Endothelial cell of umbilical vein (primary cell): Measurements from ENCODE around the gene PTRH1. TPM values are rescaled to one million over a fixed set of nuclear protein-coding genes. Genes with fewer than 3 reads are reported as not detected.

Experiments used
- BruUV-seq: library from RNA; stranded (reverse); fragments of 400-500 nt; replicated peaks from 2 replicates; lab custom pipeline; 2021; lab: Mats Ljungman, UMichigan
- CTCF ChIA-PET: fragments of 300-600, 350-600 bp; sonication (Branson Sonifier 250); formaldehyde crosslinking; loops from one replicate; lab custom pipeline; 2021; ENCODE audit warnings: antibody characterized with exemption, inconsistent platforms; lab: Charles Lee
- POLR2A ChIA-PET: fragments of 300-600, 350-600 bp; sonication (Branson Sonifier 250); formaldehyde crosslinking; loops from one replicate; lab custom pipeline; 2021; ENCODE audit warnings: antibody characterized with exemption, inconsistent platforms; lab: Charles Lee
- DNase-seq: peaks from one replicate; pipeline ENCODE4 v3.0.0-alpha.2; 2011; ENCODE audit warnings: low read depth, low spot score
- FAIRE-seq: peaks from 2 replicates; lab custom pipeline; 2011; peaks lifted over from hg19 to GRCh38; lab: Jason Lieb, UNC
- H2AFZ ChIP-seq: 2 replicates; pipeline ENCODE4 v1.6.0; 2012; ENCODE audit warnings: low read depth, low read length, control low read depth, inconsistent platforms
- H3K27ac ChIP-seq: 2 replicates; pipeline ENCODE4 v1.5.1; 2011; ENCODE audit warnings: low read depth, mild to moderate bottlenecking, control low read depth, low read length, moderate library complexity; ENCODE audit not compliant: insufficient read depth
- H3K27me3 ChIP-seq, 2 experiments: 2 replicates each; pipeline versions ENCODE4 v1.6.0 to v1.6.1; 2011; ENCODE audit warnings: low read length in 2 of 2, mixed read lengths in 1 of 2; ENCODE audit not compliant: control insufficient read depth in 2 of 2, insufficient read depth in 2 of 2
- H3K36me3 ChIP-seq, 2 experiments: 2 replicates in 1 of 2; 3 replicates in 1 of 2; pipeline ENCODE4 v1.5.1; 2011; ENCODE audit warnings: low read length in 2 of 2, mild to moderate bottlenecking in 1 of 2, moderate library complexity in 1 of 2; ENCODE audit not compliant: control insufficient read depth in 2 of 2, insufficient read depth in 2 of 2; ENCODE audit errors: extremely low read depth in 1 of 2
- H3K4me1 ChIP-seq: 3 replicates; pipeline ENCODE4 v1.5.1; 2011; ENCODE audit warnings: mild to moderate bottlenecking, low read length; ENCODE audit not compliant: control insufficient read depth, insufficient read depth; ENCODE audit errors: extremely low read depth
- H3K4me2 ChIP-seq: 2 replicates; pipeline ENCODE4 v1.6.1; 2011; ENCODE audit warnings: low read length, control low read depth, mixed read lengths; ENCODE audit not compliant: insufficient read depth
- H3K4me3 ChIP-seq, 3 experiments: fragments of 200-600 bp in 1 of 3; sonication (generic), shearing (Covaris generic) in 1 of 3; replicated peaks in 1 of 3; 2 replicates each; pipeline ENCODE4 v1.5.1; 2011 to 2016; ENCODE audit warnings: control low read depth in 3 of 3, low read length in 3 of 3, mild to moderate bottlenecking in 2 of 3, inconsistent platforms in 1 of 3, low read depth in 1 of 3, moderate library complexity in 1 of 3; ENCODE audit not compliant: insufficient read depth in 1 of 3
- H3K79me2 ChIP-seq: 2 replicates; pipeline ENCODE4 v1.6.0; 2012; ENCODE audit warnings: low read length, inconsistent platforms; ENCODE audit not compliant: control insufficient read depth, insufficient read depth
- H3K9ac ChIP-seq: replicated peaks from 2 replicates; pipeline ENCODE3; 2011; ENCODE audit warnings: low read length, control low read depth; ENCODE audit not compliant: insufficient read depth; ENCODE audit errors: extremely low read depth
- H3K9me1 ChIP-seq: replicated peaks from 3 replicates; pipeline ENCODE4 v1.6.0; 2011; ENCODE audit warnings: mild to moderate bottlenecking, low read length; ENCODE audit not compliant: control insufficient read depth, insufficient read depth; ENCODE audit errors: extremely low read depth
- H3K9me3 ChIP-seq: replicated peaks from 2 replicates; pipeline ENCODE4 v1.5.1; 2012; ENCODE audit warnings: low read length, inconsistent platforms; ENCODE audit not compliant: control insufficient read depth, insufficient read depth
- H4K20me1 ChIP-seq: replicated peaks from 2 replicates; pipeline ENCODE3; 2011; ENCODE audit warnings: mild to moderate bottlenecking, low read length; ENCODE audit not compliant: control insufficient read depth, insufficient read depth; ENCODE audit errors: extremely low read depth
- FOS ChIP-seq: IDR thresholded peaks from 2 replicates; pipeline ENCODE4 v1.6.1; 2011; ENCODE audit warnings: mild to moderate bottlenecking, low read length, moderate library complexity, borderline replicate concordance; ENCODE audit not compliant: insufficient read depth
- GATA2 ChIP-seq: IDR thresholded peaks from 2 replicates; pipeline ENCODE4 v1.7.0; 2011; ENCODE audit warnings: low read depth, mild to moderate bottlenecking, moderate library complexity, mixed read lengths, low read length; ENCODE audit not compliant: insufficient read length, insufficient read depth
- JUN ChIP-seq: IDR thresholded peaks from 2 replicates; pipeline ENCODE4 v1.6.1; 2011; ENCODE audit warnings: borderline replicate concordance, low read depth; ENCODE audit not compliant: insufficient read length, insufficient read depth
- MYC ChIP-seq: IDR thresholded peaks from one replicate; pipeline ENCODE4 v1.6.1; 2011; ENCODE audit warnings: mild to moderate bottlenecking, low read depth, low read length
- POLR2AphosphoS5 ChIP-seq: IDR thresholded peaks from 2 replicates; pipeline ENCODE4 v1.6.1; 2012; ENCODE audit warnings: low read depth, mild to moderate bottlenecking, control low read depth, low read length, moderate library complexity; ENCODE audit not compliant: insufficient read depth
- dilution Hi-C: fragments of 300-500 bp; cut with MboI; formaldehyde crosslinking; loops from one replicate; pipeline ENCODE4 v1.15.0; 2019; ENCODE audit warnings: low sequenced_read_pairs; ENCODE audit not compliant: extremely low pct_ligation_motif_present
- intact Hi-C: fragments of 100-400 bp; cut with micrococcal nuclease; formaldehyde crosslinking; loops from one replicate; pipeline ENCODE4 v1.10.0; 2022
- polyA plus RNA-seq, 4 experiments: library from polyadenylated mRNA; depleted of rRNA in 3 of 4; stranded (reverse) in 3 of 4; unstranded in 1 of 4; fragments of >200 nt; gene quantifications; 2 replicates each; pipeline versions ENCODE4 v1.2.1 to v1.2.3, GENCODE V29; 2011 to 2012; ENCODE audit warnings: missing spikeins in 1 of 4
- total RNA-seq: library from RNA; stranded (reverse); gene quantifications from 2 replicates; pipeline ENCODE4 v1.2.3, GENCODE V29; 2021
- TF ChIP-seq, protein P1 (sequence below), 2 donors: IDR thresholded peaks; 1 replicate in 1 of 2; 2 replicates in 1 of 2; pipeline ENCODE4 v1.5.1; 2011; ENCODE audit warnings: low read length in 2 of 2, mild to moderate bottlenecking in 2 of 2, moderate library complexity in 2 of 2, control low read depth in 1 of 2, inconsistent platforms in 1 of 2, low read depth in 1 of 2; ENCODE audit not compliant: insufficient read depth in 1 of 2; ENCODE audit errors: extremely low read depth in 1 of 2

The PTRH1 gene
- total and polyA plus RNA-seq, 2 donors (not counting 3 experiments of a cell fraction or from before 2014, with no cell fraction given), result 25.1 to 52.2 TPM

DNA sequence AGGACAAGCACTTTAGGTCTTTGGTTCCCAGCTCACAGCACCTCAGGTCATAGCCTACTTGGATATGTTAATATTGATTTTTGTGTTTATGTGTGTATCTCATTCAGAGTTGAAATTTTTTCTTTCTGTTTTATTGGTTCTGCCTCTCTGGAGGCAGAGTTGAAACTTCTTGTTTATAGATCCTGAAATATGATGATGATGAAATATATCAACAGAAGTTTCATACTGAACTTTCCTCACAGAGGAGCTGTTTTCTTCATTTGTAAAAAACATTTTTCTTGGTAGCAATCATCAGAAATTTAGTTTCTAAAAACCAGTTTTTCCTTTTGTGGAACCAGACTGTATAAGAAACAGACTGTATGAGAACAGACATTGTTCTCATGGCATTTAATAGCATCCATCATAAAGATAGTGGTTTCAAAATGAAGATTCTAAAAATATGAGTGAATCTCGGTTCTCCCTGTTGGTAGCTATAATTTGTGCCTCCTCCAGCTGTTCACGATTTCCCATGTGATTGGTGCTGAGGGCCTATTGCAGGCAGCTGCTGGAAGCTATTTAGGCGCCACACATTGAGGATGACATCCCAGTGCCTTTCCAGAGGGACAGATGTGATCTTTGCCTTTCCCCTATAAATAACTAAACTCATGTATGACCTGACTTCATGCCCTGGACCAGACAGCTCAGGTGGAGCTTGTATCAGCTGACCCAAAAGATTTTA, 48.2 kb downstream of the PTRH1 start:
- H3K27me3 ChIP-seq, result no peaks in the 10 kb centered on the region
- dilution Hi-C loops (no loop called here), intact Hi-C loops (no loop called here)
- no TSS peak for BruUV-seq
- no peak for FAIRE-seq
- H3K9ac ChIP-seq, result no peak overlapping the region
- no peak overlapping the region for H2AFZ ChIP-seq
- H3K9me3 ChIP-seq, result no peaks in the 10 kb centered on the region
- no peak overlapping the region for H3K4me3 ChIP-seq
- ChIA-PET POLR2A (no interaction called here), CTCF (interaction anchor here (0.6 to 2.0 kb wide), 6 partner anchors 19 to 254 kb away, joined by 3 to 4 read pairs (median 3); partner anchors contain the start of gene TOR2A)
- H3K4me2 ChIP-seq, result no peak overlapping the region
- no peak overlapping the region for H3K27ac ChIP-seq
- H3K9me1 ChIP-seq, result no peaks in the 10 kb centered on the region
- TF ChIP-seq, protein P1, sequence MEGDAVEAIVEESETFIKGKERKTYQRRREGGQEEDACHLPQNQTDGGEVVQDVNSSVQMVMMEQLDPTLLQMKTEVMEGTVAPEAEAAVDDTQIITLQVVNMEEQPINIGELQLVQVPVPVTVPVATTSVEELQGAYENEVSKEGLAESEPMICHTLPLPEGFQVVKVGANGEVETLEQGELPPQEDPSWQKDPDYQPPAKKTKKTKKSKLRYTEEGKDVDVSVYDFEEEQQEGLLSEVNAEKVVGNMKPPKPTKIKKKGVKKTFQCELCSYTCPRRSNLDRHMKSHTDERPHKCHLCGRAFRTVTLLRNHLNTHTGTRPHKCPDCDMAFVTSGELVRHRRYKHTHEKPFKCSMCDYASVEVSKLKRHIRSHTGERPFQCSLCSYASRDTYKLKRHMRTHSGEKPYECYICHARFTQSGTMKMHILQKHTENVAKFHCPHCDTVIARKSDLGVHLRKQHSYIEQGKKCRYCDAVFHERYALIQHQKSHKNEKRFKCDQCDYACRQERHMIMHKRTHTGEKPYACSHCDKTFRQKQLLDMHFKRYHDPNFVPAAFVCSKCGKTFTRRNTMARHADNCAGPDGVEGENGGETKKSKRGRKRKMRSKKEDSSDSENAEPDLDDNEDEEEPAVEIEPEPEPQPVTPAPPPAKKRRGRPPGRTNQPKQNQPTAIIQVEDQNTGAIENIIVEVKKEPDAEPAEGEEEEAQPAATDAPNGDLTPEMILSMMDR (IDR thresholded peaks at IDR 0.05; ENCODE audit: extremely low read depth in 1 of 2, insufficient read depth in 1 of 2, low read depth in 1 of 2, low read length in 2 of 2), result no peak
- TF ChIP-seq MYC (no peak), JUN (no peak), POLR2AphosphoS5 (no peak), FOS (no peak), GATA2 (no peak)
- no peak for DNase-seq
- no peaks in the 10 kb centered on the region for H4K20me1 ChIP-seq
- H3K36me3 ChIP-seq, result peaks cover 0 to 8% of the 10 kb centered on the region in 2 experiments
- H3K79me2 ChIP-seq, result no peaks in the 10 kb centered on the region
- H3K4me1 ChIP-seq, result no peaks in the 10 kb centered on the region
